Iris pigment epithelial cell (primary cell): ENCODE results near the gene TAS1R2.
"Not testable (repeated sequence)": the region's sequence is repeated elsewhere in the genome, so short reads cannot be mapped to it uniquely, and the experiment has no call there.

ENCODE experiments used
- DNase-seq: peaks from one replicate; pipeline ENCODE4 v3.0.0-alpha.2; 2011; ENCODE audit warnings: low read depth

Gene TAS1R2

GRCh38 chr1:18883636-18884418 lies 24.4 kb upstream of the TAS1R2 start:
- peak; percentile 68 for DNase-seq

GRCh38 chr1:18883079-18883478 lies 23.6 kb upstream of the TAS1R2 start:
- no peak for DNase-seq

- no peak for DNase-seq
These were observed 23.0 kb upstream of the TAS1R2 start for GRCh38 chr1:18882486-18882885.

- DNase-seq: no peak
These were observed 22.4 kb upstream of the TAS1R2 start for GRCh38 chr1:18881642-18882431.

GRCh38 chr1:18881164-18881563 lies 21.7 kb upstream of the TAS1R2 start:
- DNase-seq: no peak

- no peak for DNase-seq
These were observed 21.1 kb upstream of the TAS1R2 start for GRCh38 chr1:18880585-18880984.

GRCh38 chr1:18879791-18880309 lies 20.4 kb upstream of the TAS1R2 start:
- DNase-seq: no peak

GRCh38 chr1:18879215-18879790 lies 19.8 kb upstream of the TAS1R2 start:
- no peak for DNase-seq

GRCh38 chr1:18878538-18879214 lies 19.2 kb upstream of the TAS1R2 start:
- DNase-seq: no peak

GRCh38 chr1:18877282-18877681 lies 17.8 kb upstream of the TAS1R2 start:
- DNase-seq: no peak

GRCh38 chr1:18876210-18876609 lies 16.8 kb upstream of the TAS1R2 start:
- no peak for DNase-seq

GRCh38 chr1:18875796-18876128 lies 16.3 kb upstream of the TAS1R2 start:
- no peak for DNase-seq

- DNase-seq: peak; percentile 85
These were observed 15.8 kb upstream of the TAS1R2 start for GRCh38 chr1:18875107-18875795.

- DNase-seq: no peak
These were observed 15.1 kb upstream of the TAS1R2 start for GRCh38 chr1:18874600-18874999.

- no peak for DNase-seq
These were observed 14.6 kb upstream of the TAS1R2 start for GRCh38 chr1:18874036-18874435.

- no peak for DNase-seq
These were observed 12.7 kb upstream of the TAS1R2 start for GRCh38 chr1:18872071-18872611.

GRCh38 chr1:18871401-18872070 lies 12.1 kb upstream of the TAS1R2 start:
- DNase-seq: no peak

- no peak for DNase-seq
These were observed 11.5 kb upstream of the TAS1R2 start for GRCh38 chr1:18870957-18871356.

GRCh38 chr1:18870595-18870865 lies 11.1 kb upstream of the TAS1R2 start:
- not testable (repeated sequence) for DNase-seq

- no peak for DNase-seq
These were observed 10.6 kb upstream of the TAS1R2 start for GRCh38 chr1:18869847-18870594.
